ENCODE data around the gene CPLX1.

DNA sequence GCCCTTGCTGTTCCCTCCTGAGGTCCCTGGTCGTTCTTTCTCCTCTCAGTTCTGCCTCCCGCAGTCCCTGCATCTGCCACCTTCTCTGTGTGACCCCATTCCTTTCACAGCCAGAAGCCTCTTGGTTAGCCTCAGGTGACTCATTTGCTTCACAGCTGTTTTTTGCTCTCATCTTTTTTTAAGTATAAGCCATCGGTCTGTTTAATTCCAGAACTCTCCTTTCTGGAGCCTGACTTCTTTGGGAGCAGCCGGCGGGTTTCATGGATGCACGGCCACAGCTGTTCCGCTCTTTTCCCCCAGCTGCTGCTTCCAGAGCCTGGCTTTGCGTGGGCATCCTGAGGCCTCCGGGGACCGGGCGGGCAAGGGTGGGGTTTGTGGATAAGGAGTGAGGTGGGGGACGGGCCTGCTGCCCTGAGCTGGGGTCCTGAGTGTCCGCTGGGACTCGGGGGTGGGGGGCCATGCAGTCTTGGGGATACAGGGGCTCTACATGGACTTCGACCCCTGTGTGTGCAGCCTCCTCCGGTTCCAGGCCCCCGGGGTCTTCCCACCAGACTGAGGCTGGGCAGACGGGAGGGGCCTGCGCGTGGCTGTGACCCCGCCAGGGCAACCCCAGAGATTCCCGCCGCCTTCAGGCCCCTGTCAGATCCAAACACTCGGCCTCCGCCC, 73.6 kb downstream of the CPLX1 start:
- TF ChIP-seq POLR2A (IDR thresholded peaks at IDR 0.05): no peak
- no peak for TF ChIP-seq CTCF (IDR thresholded peaks at IDR 0.05)

Measured in ovary (tissue), 3 donors.